GM23248 (cell line): ENCODE results near the gene PXT1.

Experiments
- EZH2 ChIP-seq: fragments of 200-600 bp; sonication (generic); IDR thresholded peaks from 2 replicates; pipeline ENCODE4 v1.6.1; 2018; ENCODE audit warnings: antibody characterized with exemption, mild to moderate bottlenecking; ENCODE audit not compliant: insufficient read depth, poor library complexity, severe bottlenecking
- EZH2phosphoT487 ChIP-seq: fragments of 200-600 bp; sonication (generic); IDR thresholded peaks from 2 replicates; pipeline ENCODE4 v1.6.1; 2018; ENCODE audit warnings: antibody characterized with exemption, moderate library complexity, mild to moderate bottlenecking, low read depth; ENCODE audit not compliant: insufficient read depth

DNA sequence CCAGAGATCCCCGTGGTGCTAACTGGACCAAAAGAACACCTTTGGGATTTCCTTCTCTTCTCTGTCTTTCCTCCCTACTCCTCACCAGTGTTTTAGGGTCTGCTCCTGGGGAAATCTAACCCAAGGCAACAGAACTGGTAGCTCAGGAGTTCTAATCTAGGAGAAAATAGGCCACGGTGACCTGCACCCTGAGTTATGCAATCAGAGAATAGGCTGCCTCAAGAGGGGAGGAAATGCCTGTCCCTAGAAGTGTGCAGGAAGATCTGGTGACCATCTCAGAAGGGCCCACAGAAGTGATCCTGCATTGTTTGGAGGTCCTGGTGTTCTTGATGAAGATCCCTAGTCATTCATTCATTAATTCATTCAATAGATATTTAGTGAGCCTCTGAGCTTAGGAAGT lies 58.6 kb downstream of the PXT1 start:
- TF ChIP-seq EZH2: no peak
- no peak for TF ChIP-seq EZH2phosphoT487
